ENCODE measurements around the gene NAA20. TPM values are rescaled to one million over a fixed set of nuclear protein-coding genes. Genes with fewer than 3 reads are reported as not detected.

Gene NAA20
- total RNA-seq, 6 donors from 2014 or later = 17.8 to 56.5 (median 49.4) TPM

GRCh38 chr20:19976595-19977372 lies 40.4 kb upstream of the NAA20 start:
- 39 to 42% methylated on average over 8 of the region's 8 CpGs for WGBS, 2 donors
- Histone ChIP-seq H3K4me3 (peak overlapping the region in 3 of 4 donors; percentile 45 to 70 (median 61)), H3K27me3 (no peaks in the 10 kb centered on the region), H3K9me3 (no peaks in the 10 kb centered on the region), H3K27ac (peak overlapping the region; percentile 87 to 91 (median 90)), H3K36me3 (peaks cover 0 to 52% (median 4%) of the 10 kb centered on the region in 4 donors), H3K4me1 (peaks cover 68 to 91% (median 78%) of the 10 kb centered on the region in 4 donors)
- peak; percentile 72 to 88 for ATAC-seq (ENCODE audit: low FRiP score in 2 of 2)
- TF ChIP-seq POLR2A (IDR thresholded peaks at IDR 0.05) (peak in 1 of 4 donors; percentile 33), POLR2AphosphoS5 (IDR thresholded peaks at IDR 0.05) (no peak)
- peak; percentile 84 to 85 for DNase-seq

- TF ChIP-seq POLR2A (IDR thresholded peaks at IDR 0.05) (no peak), EP300 (IDR thresholded peaks at IDR 0.05) (no peak), POLR2AphosphoS5 (IDR thresholded peaks at IDR 0.05) (no peak), CTCF (IDR thresholded peaks at IDR 0.05) (no peak)
- Histone ChIP-seq H3K36me3 (peaks cover 0 to 50% (median 4%) of the 10 kb centered on the region in 4 donors), H3K27me3 (no peaks in the 10 kb centered on the region), H3K4me3 (peak overlapping the region in 3 of 4 donors; percentile 45 to 70 (median 61)), H3K27ac (peak overlapping the region; percentile 87 to 91 (median 90)), H3K9me3 (no peaks in the 10 kb centered on the region), H3K4me1 (peaks cover 69 to 93% (median 82%) of the 10 kb centered on the region in 4 donors)
- ATAC-seq (ENCODE audit: low FRiP score in 2 of 2) (no peak), DNase-seq (no peak)
- 39 to 49% methylated on average over 5 of the region's 5 CpGs for WGBS, 2 donors
These were observed 39.8 kb upstream of the NAA20 start for GRCh38 chr20:19977373-19977770.

GRCh38 chr20:19978511-19979210 lies 38.5 kb upstream of the NAA20 start:
- H3K9me3 ChIP-seq = no peaks in the 10 kb centered on the region
- TF ChIP-seq POLR2A (IDR thresholded peaks at IDR 0.05) (no peak), CTCF (IDR thresholded peaks at IDR 0.05) (no peak), POLR2AphosphoS5 (IDR thresholded peaks at IDR 0.05) (no peak), EP300 (IDR thresholded peaks at IDR 0.05) (no peak)
- peak overlapping the region; percentile 87 to 91 (median 90) for H3K27ac ChIP-seq
- ATAC-seq (ENCODE audit: low FRiP score in 2 of 2) = no peak
- peak overlapping the region in 2 of 4 donors; percentile 61 to 70 for H3K4me3 ChIP-seq
- WGBS, 2 donors = 52 to 53% methylated on average over 5 to 6 of the region's 6 CpGs
- H3K4me1 ChIP-seq = peaks cover 60 to 91% (median 76%) of the 10 kb centered on the region in 4 donors
- H3K36me3 ChIP-seq = peaks cover 0 to 49% (median 2%) of the 10 kb centered on the region in 4 donors
- H3K27me3 ChIP-seq = no peaks in the 10 kb centered on the region
- DNase-seq = no peak

GRCh38 chr20:19981031-19981451 lies 36.1 kb upstream of the NAA20 start:
- H3K27ac ChIP-seq = peak overlapping the region; percentile 17 to 90 (median 57)
- no peak overlapping the region for H3K4me3 ChIP-seq
- no peak for TF ChIP-seq POLR2AphosphoS5 (IDR thresholded peaks at IDR 0.05)
- no peak for TF ChIP-seq CTCF (IDR thresholded peaks at IDR 0.05)
- no peak for TF ChIP-seq EP300 (IDR thresholded peaks at IDR 0.05)
- TF ChIP-seq POLR2A (IDR thresholded peaks at IDR 0.05) = no peak
- peaks cover 59 to 92% (median 67%) of the 10 kb centered on the region in 4 donors for H3K4me1 ChIP-seq
- DNase-seq = no peak
- 85 to 92% methylated on average over 8 of the region's 8 CpGs for WGBS, 2 donors
- peaks cover 0 to 42% (median 2%) of the 10 kb centered on the region in 4 donors for H3K36me3 ChIP-seq
- no peak for ATAC-seq (ENCODE audit: low FRiP score in 2 of 2)
- no peaks in the 10 kb centered on the region for H3K9me3 ChIP-seq
- no peaks in the 10 kb centered on the region for H3K27me3 ChIP-seq

- Histone ChIP-seq H3K4me3 (no peak overlapping the region), H3K27ac (peak overlapping the region; percentile 7 to 55 (median 12)), H3K36me3 (peaks cover 0 to 30% (median 9%) of the 10 kb centered on the region in 4 donors), H3K27me3 (no peaks in the 10 kb centered on the region), H3K9me3 (no peaks in the 10 kb centered on the region), H3K4me1 (peaks cover 26 to 60% (median 48%) of the 10 kb centered on the region in 4 donors)
- no peak for TF ChIP-seq POLR2AphosphoS5 (IDR thresholded peaks at IDR 0.05)
- DNase-seq = no peak
- peak in 1 of 2 donors; percentile 41 for ATAC-seq (ENCODE audit: low FRiP score in 2 of 2)
- WGBS, 2 donors = 37 to 40% methylated on average over 6 of the region's 6 CpGs
These were observed 30.7 kb upstream of the NAA20 start for GRCh38 chr20:19986419-19986818.

Measured in upper lobe of left lung (tissue), 6 donors.